Endodermal cell (in vitro differentiated cells): ENCODE data around the gene EFNB3. TPM values are rescaled to one million over a fixed set of nuclear protein-coding genes. Genes with fewer than 3 reads are reported as not detected.

ENCODE experiments used
- DNase-seq: peaks from one replicate; pipeline ENCODE4 v3.0.0-alpha.2; 2017
- H3K27ac ChIP-seq: 2 replicates; pipeline ENCODE4 v1.5.1; 2013; ENCODE audit warnings: mild to moderate bottlenecking, low read depth, low read length, moderate library complexity
- H3K27me3 ChIP-seq: 2 replicates; pipeline ENCODE4 v1.6.1; 2013; ENCODE audit warnings: mild to moderate bottlenecking, low read length, moderate library complexity; ENCODE audit not compliant: insufficient read depth, control insufficient read depth, poor library complexity, severe bottlenecking
- H3K36me3 ChIP-seq: 2 replicates; pipeline ENCODE4 v1.7.0; 2013; ENCODE audit warnings: mild to moderate bottlenecking, low read length, moderate library complexity; ENCODE audit not compliant: control insufficient read depth, insufficient read depth
- H3K4me1 ChIP-seq: one replicate; pipeline ENCODE4 v1.7.0; 2013; ENCODE audit warnings: low read length; ENCODE audit not compliant: control insufficient read depth, insufficient read depth
- H3K4me3 ChIP-seq: 2 replicates; pipeline ENCODE4 v1.5.1; 2013; ENCODE audit warnings: mild to moderate bottlenecking, low read length, moderate library complexity
- H3K9ac ChIP-seq: 2 replicates; pipeline ENCODE4 v1.6.1; 2013; ENCODE audit warnings: mild to moderate bottlenecking, low read length, moderate library complexity; ENCODE audit not compliant: poor library complexity, severe bottlenecking; ENCODE audit errors: extremely low read depth
- H3K9me3 ChIP-seq: 2 replicates; pipeline ENCODE4 v1.6.1; 2013; ENCODE audit warnings: mild to moderate bottlenecking, low read length, moderate library complexity; ENCODE audit not compliant: control insufficient read depth
- H3K27ac Mint-ChIP-seq: 2 replicates; pipeline ENCODE4 v1.8.0; 2020; ENCODE audit warnings: mixed read lengths
- H3K27me3 Mint-ChIP-seq: 2 replicates; pipeline ENCODE4 v1.8.0; 2021; ENCODE audit warnings: mild to moderate bottlenecking, mixed read lengths; ENCODE audit not compliant: insufficient read depth
- H3K36me3 Mint-ChIP-seq: 2 replicates; pipeline ENCODE4 v1.8.0; 2020; ENCODE audit warnings: low read depth, mixed read lengths
- H3K4me1 Mint-ChIP-seq: 2 replicates; pipeline ENCODE4 v1.8.0; 2020; ENCODE audit warnings: mixed read lengths
- H3K4me3 Mint-ChIP-seq: 2 replicates; pipeline ENCODE4 v1.8.0; 2020; ENCODE audit warnings: mild to moderate bottlenecking, moderate library complexity, mixed read lengths
- H3K9me3 Mint-ChIP-seq: 2 replicates; pipeline ENCODE4 v1.8.0; 2020; ENCODE audit warnings: mild to moderate bottlenecking, mixed read lengths
- CTCF ChIP-seq: fragments of 200-600 bp; sonication (generic); conservative IDR thresholded peaks from 2 replicates; pipeline ENCODE4 v1.5.0; 2021; ENCODE audit warnings: antibody characterized with exemption, mild to moderate bottlenecking
- WGBS, 2 experiments: methylation state at CpG; one replicate each; pipeline versions ENCODE4 v1.1.5 to v1.1.7; 2013; ENCODE audit warnings: missing lambda C conversion rate in 2 of 2, mixed read lengths in 1 of 2; ENCODE audit not compliant: insufficient coverage in 1 of 2, insufficient read length in 1 of 2; 5-methylcytosine and 5-hydroxymethylcytosine counted together
- total RNA-seq, 2 donors: library from RNA; stranded (reverse); fragmentation: NEBNext Ultra II Directional in 1 of 2; extraction: Animal tissue kit (Norgen Biotek cat#: 25700) in 1 of 2; gene quantifications; 2 replicates in 1 of 2; 3 replicates in 1 of 2; pipeline ENCODE4 v1.2.1, GENCODE V29; 2021

Gene EFNB3
- total RNA-seq, 2 donors from 2014 or later: 12.8 to 15.0 TPM

GRCh38 chr17:7674934-7675333 lies 30.1 kb upstream of the EFNB3 start:
- no peak overlapping the region for H3K27ac Mint-ChIP-seq
- H3K27me3 Mint-ChIP-seq: no peaks in the 10 kb centered on the region
- H3K4me1 ChIP-seq: no peaks in the 10 kb centered on the region
- 88 to 89% methylated on average over 12 to 14 of the region's 14 CpGs for WGBS, 2 experiments
- no peak for DNase-seq
- H3K36me3 ChIP-seq: peaks cover 35% of the 10 kb centered on the region
- peaks cover 13% of the 10 kb centered on the region for H3K9me3 ChIP-seq
- H3K4me1 Mint-ChIP-seq: peaks cover 15% of the 10 kb centered on the region
- H3K4me3 Mint-ChIP-seq: no peak overlapping the region
- no peak overlapping the region for H3K9ac ChIP-seq
- H3K9me3 Mint-ChIP-seq: peaks cover 4% of the 10 kb centered on the region
- TF ChIP-seq CTCF: no peak
- H3K36me3 Mint-ChIP-seq: peaks cover 51% of the 10 kb centered on the region
- no peak overlapping the region for H3K27ac ChIP-seq
- no peaks in the 10 kb centered on the region for H3K27me3 ChIP-seq
- H3K4me3 ChIP-seq: no peak overlapping the region

- DNase-seq: peak; percentile 82
- peak overlapping the region; percentile 39 for H3K4me3 Mint-ChIP-seq
- WGBS, 2 experiments: 70 to 87% methylated on average over 4 to 5 of the region's 5 CpGs
- Histone ChIP-seq H3K36me3 (peaks cover 29% of the 10 kb centered on the region), H3K27me3 (no peaks in the 10 kb centered on the region), H3K4me1 (no peaks in the 10 kb centered on the region), H3K4me3 (no peak overlapping the region), H3K9me3 (peaks cover 13% of the 10 kb centered on the region), H3K9ac (no peak overlapping the region), H3K27ac (no peak overlapping the region)
- no peaks in the 10 kb centered on the region for H3K27me3 Mint-ChIP-seq
- peaks cover 15% of the 10 kb centered on the region for H3K4me1 Mint-ChIP-seq
- peaks cover 4% of the 10 kb centered on the region for H3K9me3 Mint-ChIP-seq
- peak overlapping the region; percentile 64 for H3K27ac Mint-ChIP-seq
- no peak for TF ChIP-seq CTCF
- peaks cover 41% of the 10 kb centered on the region for H3K36me3 Mint-ChIP-seq
Observed at GRCh38 chr17:7676533-7676932, 28.5 kb upstream of the EFNB3 start.

- H3K4me3 Mint-ChIP-seq: peak overlapping the region; percentile 39
- H3K27ac ChIP-seq: no peak overlapping the region
- 38 to 59% methylated on average over 6 to 10 of the region's 10 CpGs for WGBS, 2 experiments
Observed at GRCh38 chr17:7677388-7678067, 27.5 kb upstream of the EFNB3 start.

More at GRCh38 chr17:7677388-7678067, 27.5 kb upstream of the EFNB3 start:
- no peaks in the 10 kb centered on the region for H3K27me3 Mint-ChIP-seq
- H3K9ac ChIP-seq: no peak overlapping the region
- no peak for TF ChIP-seq CTCF
- H3K9me3 Mint-ChIP-seq: peaks cover 4% of the 10 kb centered on the region
- peaks cover 13% of the 10 kb centered on the region for H3K9me3 ChIP-seq
- H3K27me3 ChIP-seq: no peaks in the 10 kb centered on the region
- H3K36me3 Mint-ChIP-seq: peaks cover 37% of the 10 kb centered on the region
- peak overlapping the region; percentile 89 for H3K27ac Mint-ChIP-seq
- H3K36me3 ChIP-seq: peaks cover 29% of the 10 kb centered on the region
- no peaks in the 10 kb centered on the region for H3K4me1 ChIP-seq
- peak; percentile 80 for DNase-seq
- no peak overlapping the region for H3K4me3 ChIP-seq
- H3K4me1 Mint-ChIP-seq: peaks cover 15% of the 10 kb centered on the region
